A549 (cell line): Measurements from ENCODE around the gene TRAPPC2L.

Experiments
- CEBPB ChIP-seq, 2 experiments: fragments of >200 bp in 1 of 2; sonication (Bioruptor Twin) in 1 of 2; formaldehyde crosslinking in 1 of 2; IDR thresholded peaks; 2 replicates each; pipeline ENCODE4 v1.6.1; 2012 to 2016
- CHD2 ChIP-seq: fragments of 150-350 bp; IDR thresholded peaks from 2 replicates; pipeline ENCODE4 v1.6.1; 2014; ENCODE audit warnings: low read length; ENCODE audit not compliant: partially characterized antibody
- EP300 ChIP-seq, 2 experiments: fragments of >200 bp; sonication (Bioruptor Twin); formaldehyde crosslinking; IDR thresholded peaks; 2 replicates in 1 of 2; 3 replicates in 1 of 2; pipeline ENCODE4 v1.6.1; 2016 to 2017
- FOSB ChIP-seq: fragments of 250-450 bp; sonication (Bioruptor Pico); IDR thresholded peaks from 2 replicates; pipeline ENCODE4 v1.5.0; 2020; ENCODE audit warnings: mild to moderate bottlenecking, moderate library complexity
- FOSL2 ChIP-seq, 2 experiments: fragments of 450-650 bp in 1 of 2; fragments of >200 bp in 1 of 2; sonication (Bioruptor Twin) in 1 of 2; formaldehyde crosslinking; IDR thresholded peaks; 2 replicates each; pipeline versions ENCODE4 v1.5.0 to v1.6.1; 2016 to 2020; ENCODE audit warnings: mild to moderate bottlenecking in 1 of 2, moderate library complexity in 1 of 2
- JUN ChIP-seq, 2 experiments: fragments of >200 bp; sonication (Bioruptor Twin); formaldehyde crosslinking; IDR thresholded peaks; 2 replicates in 1 of 2; 3 replicates in 1 of 2; pipeline ENCODE4 v1.6.1; 2016 to 2017
- MYC ChIP-seq: IDR thresholded peaks from 2 replicates; pipeline ENCODE4 v1.6.1; 2012; ENCODE audit warnings: mild to moderate bottlenecking, inconsistent platforms, low read length, improper control_type of control experiment, borderline replicate concordance
- POLR2A ChIP-seq: IDR thresholded peaks from 2 replicates; pipeline ENCODE4 v1.6.1; 2012; ENCODE audit warnings: mild to moderate bottlenecking, low read length
- RAD21 ChIP-seq, 2 experiments: fragments of >200 bp in 1 of 2; sonication (Bioruptor Twin) in 1 of 2; formaldehyde crosslinking in 1 of 2; IDR thresholded peaks in 1 of 2; conservative IDR thresholded peaks in 1 of 2; 2 replicates in 1 of 2; 3 replicates in 1 of 2; pipeline ENCODE4 v1.6.1; 2012 to 2018; ENCODE audit warnings: inconsistent platforms in 1 of 2
- SMC3 ChIP-seq: fragments of >200 bp; sonication (Bioruptor Twin); formaldehyde crosslinking; IDR thresholded peaks from 3 replicates; pipeline ENCODE4 v1.6.1; 2018; ENCODE audit warnings: inconsistent platforms
- TP53 ChIP-seq: fragments of 250-450 bp; sonication (Bioruptor Pico); IDR thresholded peaks from 2 replicates; pipeline ENCODE4 v1.5.0; 2021; ENCODE audit warnings: mild to moderate bottlenecking, moderate library complexity
- TF ChIP-seq, protein P1 (sequence below): fragments of 200-600 bp; sonication (generic); IDR thresholded peaks from 2 replicates; pipeline ENCODE4 v1.6.1; 2016; ENCODE audit warnings: antibody characterized with exemption, mild to moderate bottlenecking, moderate library complexity
- TF ChIP-seq, protein P2 (sequence below): fragments of >200 bp; sonication (Bioruptor Twin); formaldehyde crosslinking; IDR thresholded peaks from 3 replicates; pipeline ENCODE4 v1.5.1; 2016

DNA sequence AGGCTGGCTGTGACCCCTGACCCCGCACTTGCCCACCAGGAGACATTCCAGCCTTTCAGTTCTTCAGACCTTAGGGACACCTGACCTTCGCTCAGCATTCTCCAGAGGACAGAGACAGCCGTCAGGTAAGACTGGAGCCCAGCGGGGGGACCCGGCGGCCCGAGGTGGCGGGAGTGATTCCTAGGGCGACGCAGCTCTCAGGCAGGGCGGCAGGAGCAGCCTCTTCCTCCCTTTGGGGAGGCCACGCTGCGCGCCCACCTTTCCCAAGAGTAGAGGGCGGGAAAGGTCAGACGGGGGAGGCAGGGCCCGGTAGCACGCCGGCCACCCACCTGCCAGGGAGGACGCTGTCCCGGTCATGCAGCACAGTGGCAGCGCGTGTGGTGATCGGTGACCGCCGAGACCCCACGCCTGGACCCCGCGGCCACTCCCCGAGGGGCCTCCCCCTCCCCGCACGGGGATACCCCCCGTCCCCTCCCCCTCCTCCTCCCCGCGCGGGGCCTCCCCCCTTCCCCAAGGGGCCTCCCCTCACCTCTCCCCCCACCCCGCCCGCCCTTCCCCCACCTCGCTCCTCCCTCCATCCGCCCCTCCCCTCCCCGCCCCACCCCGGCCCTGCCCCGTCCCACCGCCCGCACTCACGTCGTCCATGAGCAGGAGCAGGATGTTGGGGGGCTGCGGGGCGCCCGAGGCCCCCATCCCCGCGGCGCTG lies 652 bp upstream of the TRAPPC2L start:
- TF ChIP-seq CHD2 (no peak), POLR2A (no peak), MYC (no peak), EP300 (IDR thresholded peaks at IDR 0.05) (no peak), SMC3 (no peak), JUN (IDR thresholded peaks at IDR 0.05) (no peak), TP53 (CRISPR knock-in tag) (no peak), CEBPB (IDR thresholded peaks at IDR 0.05) (no peak), RAD21 (conservative IDR thresholded peaks at IDR 0.05 in 1 of 2, IDR thresholded peaks at IDR 0.05 in 1 of 2) (no peak), FOSL2 (IDR thresholded peaks at IDR 0.05) (no peak), FOSL2 (CRISPR knock-in tag; IDR thresholded peaks at IDR 0.05) (no peak), FOSB (CRISPR knock-in tag) (no peak)
- TF ChIP-seq, protein P1, sequence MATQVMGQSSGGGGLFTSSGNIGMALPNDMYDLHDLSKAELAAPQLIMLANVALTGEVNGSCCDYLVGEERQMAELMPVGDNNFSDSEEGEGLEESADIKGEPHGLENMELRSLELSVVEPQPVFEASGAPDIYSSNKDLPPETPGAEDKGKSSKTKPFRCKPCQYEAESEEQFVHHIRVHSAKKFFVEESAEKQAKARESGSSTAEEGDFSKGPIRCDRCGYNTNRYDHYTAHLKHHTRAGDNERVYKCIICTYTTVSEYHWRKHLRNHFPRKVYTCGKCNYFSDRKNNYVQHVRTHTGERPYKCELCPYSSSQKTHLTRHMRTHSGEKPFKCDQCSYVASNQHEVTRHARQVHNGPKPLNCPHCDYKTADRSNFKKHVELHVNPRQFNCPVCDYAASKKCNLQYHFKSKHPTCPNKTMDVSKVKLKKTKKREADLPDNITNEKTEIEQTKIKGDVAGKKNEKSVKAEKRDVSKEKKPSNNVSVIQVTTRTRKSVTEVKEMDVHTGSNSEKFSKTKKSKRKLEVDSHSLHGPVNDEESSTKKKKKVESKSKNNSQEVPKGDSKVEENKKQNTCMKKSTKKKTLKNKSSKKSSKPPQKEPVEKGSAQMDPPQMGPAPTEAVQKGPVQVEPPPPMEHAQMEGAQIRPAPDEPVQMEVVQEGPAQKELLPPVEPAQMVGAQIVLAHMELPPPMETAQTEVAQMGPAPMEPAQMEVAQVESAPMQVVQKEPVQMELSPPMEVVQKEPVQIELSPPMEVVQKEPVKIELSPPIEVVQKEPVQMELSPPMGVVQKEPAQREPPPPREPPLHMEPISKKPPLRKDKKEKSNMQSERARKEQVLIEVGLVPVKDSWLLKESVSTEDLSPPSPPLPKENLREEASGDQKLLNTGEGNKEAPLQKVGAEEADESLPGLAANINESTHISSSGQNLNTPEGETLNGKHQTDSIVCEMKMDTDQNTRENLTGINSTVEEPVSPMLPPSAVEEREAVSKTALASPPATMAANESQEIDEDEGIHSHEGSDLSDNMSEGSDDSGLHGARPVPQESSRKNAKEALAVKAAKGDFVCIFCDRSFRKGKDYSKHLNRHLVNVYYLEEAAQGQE = no peak
- TF ChIP-seq, protein P2, sequence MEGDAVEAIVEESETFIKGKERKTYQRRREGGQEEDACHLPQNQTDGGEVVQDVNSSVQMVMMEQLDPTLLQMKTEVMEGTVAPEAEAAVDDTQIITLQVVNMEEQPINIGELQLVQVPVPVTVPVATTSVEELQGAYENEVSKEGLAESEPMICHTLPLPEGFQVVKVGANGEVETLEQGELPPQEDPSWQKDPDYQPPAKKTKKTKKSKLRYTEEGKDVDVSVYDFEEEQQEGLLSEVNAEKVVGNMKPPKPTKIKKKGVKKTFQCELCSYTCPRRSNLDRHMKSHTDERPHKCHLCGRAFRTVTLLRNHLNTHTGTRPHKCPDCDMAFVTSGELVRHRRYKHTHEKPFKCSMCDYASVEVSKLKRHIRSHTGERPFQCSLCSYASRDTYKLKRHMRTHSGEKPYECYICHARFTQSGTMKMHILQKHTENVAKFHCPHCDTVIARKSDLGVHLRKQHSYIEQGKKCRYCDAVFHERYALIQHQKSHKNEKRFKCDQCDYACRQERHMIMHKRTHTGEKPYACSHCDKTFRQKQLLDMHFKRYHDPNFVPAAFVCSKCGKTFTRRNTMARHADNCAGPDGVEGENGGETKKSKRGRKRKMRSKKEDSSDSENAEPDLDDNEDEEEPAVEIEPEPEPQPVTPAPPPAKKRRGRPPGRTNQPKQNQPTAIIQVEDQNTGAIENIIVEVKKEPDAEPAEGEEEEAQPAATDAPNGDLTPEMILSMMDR = no peak
